Measurements from ENCODE around the gene PUS7. TPM values are rescaled to one million over a fixed set of nuclear protein-coding genes. Genes with fewer than 3 reads are reported as not detected.

The PUS7 gene
- total RNA-seq, 2 experiments from 2014 or later: 31.5 to 36.5 TPM

GRCh38 chr7:105473163-105473562 is 48.9 kb downstream of the PUS7 start:
- Mint-ChIP-seq H3K27ac (no peak overlapping the region), H3K4me1 (ENCODE audit: low read depth) (no peaks in the 10 kb centered on the region), H3K4me3 (no peak overlapping the region), H3K27me3 (no peaks in the 10 kb centered on the region), H3K9me3 (no peaks in the 10 kb centered on the region), H3K36me3 (ENCODE audit: low read depth) (peaks cover 32% of the 10 kb centered on the region)
- CTCF ChIA-PET: no interaction called here
- TF ChIP-seq CTCF (IDR thresholded peaks at IDR 0.05): no peak
- ATAC-seq (no peak), DNase-seq (no peak)
- intact Hi-C loops (cut with micrococcal nuclease): no loop called here
- POLR2A ChIA-PET: no interaction called here

- ChIA-PET POLR2A (no interaction called here), CTCF (no interaction called here)
- ATAC-seq: no peak
- intact Hi-C loops (cut with micrococcal nuclease): no loop called here
- Mint-ChIP-seq H3K9me3 (no peaks in the 10 kb centered on the region), H3K27ac (no peak overlapping the region), H3K4me3 (no peak overlapping the region), H3K4me1 (ENCODE audit: low read depth) (no peaks in the 10 kb centered on the region), H3K27me3 (no peaks in the 10 kb centered on the region), H3K36me3 (ENCODE audit: low read depth) (peaks cover 26% of the 10 kb centered on the region)
- no peak for DNase-seq
- TF ChIP-seq CTCF (IDR thresholded peaks at IDR 0.05): no peak
Measured at GRCh38 chr7:105470846-105471245, 51.2 kb downstream of the PUS7 start.

- Mint-ChIP-seq H3K4me3 (no peak overlapping the region), H3K36me3 (ENCODE audit: low read depth) (peaks cover 21% of the 10 kb centered on the region), H3K27ac (no peak overlapping the region), H3K27me3 (no peaks in the 10 kb centered on the region), H3K9me3 (no peaks in the 10 kb centered on the region), H3K4me1 (ENCODE audit: low read depth) (no peaks in the 10 kb centered on the region)
- no peak for ATAC-seq
- POLR2A ChIA-PET: no interaction called here
- intact Hi-C loops (cut with micrococcal nuclease): no loop called here
- no peak for TF ChIP-seq CTCF (IDR thresholded peaks at IDR 0.05)
- CTCF ChIA-PET: no interaction called here
- DNase-seq: no peak
Measured at GRCh38 chr7:105470090-105470489, 52.0 kb downstream of the PUS7 start.

- ChIA-PET POLR2A (no interaction called here), CTCF (no interaction called here)
- Mint-ChIP-seq H3K9me3 (no peaks in the 10 kb centered on the region), H3K27me3 (no peaks in the 10 kb centered on the region), H3K4me1 (ENCODE audit: low read depth) (no peaks in the 10 kb centered on the region), H3K27ac (no peak overlapping the region), H3K36me3 (ENCODE audit: low read depth) (peaks cover 28% of the 10 kb centered on the region), H3K4me3 (no peak overlapping the region)
- intact Hi-C loops (cut with micrococcal nuclease): no loop called here
- DNase-seq (no peak), ATAC-seq (no peak)
- TF ChIP-seq CTCF (IDR thresholded peaks at IDR 0.05): no peak
Measured at GRCh38 chr7:105462765-105463420, 59.2 kb downstream of the PUS7 start.

- intact Hi-C loops (cut with micrococcal nuclease): no loop called here
- ChIA-PET CTCF (no interaction called here), POLR2A (no interaction called here)
- H3K27ac Mint-ChIP-seq: no peak overlapping the region
- H3K27me3 Mint-ChIP-seq: no peaks in the 10 kb centered on the region
- H3K36me3 Mint-ChIP-seq (ENCODE audit: low read depth): peaks cover 29% of the 10 kb centered on the region
- no peaks in the 10 kb centered on the region for H3K4me1 Mint-ChIP-seq (ENCODE audit: low read depth)
- no peak for TF ChIP-seq CTCF (IDR thresholded peaks at IDR 0.05)
- DNase-seq (no peak), ATAC-seq (no peak)
- no peaks in the 10 kb centered on the region for H3K9me3 Mint-ChIP-seq
- no peak overlapping the region for H3K4me3 Mint-ChIP-seq
Measured at GRCh38 chr7:105461518-105461917, 60.6 kb downstream of the PUS7 start.
